Measurements from ENCODE around the gene FAR1. TPM values are rescaled to one million over a fixed set of nuclear protein-coding genes. Genes with fewer than 3 reads are reported as not detected.

Gene FAR1
- total RNA-seq, 4 donors from 2014 or later, result 39.2 to 71.1 (median 58.1) TPM

DNA sequence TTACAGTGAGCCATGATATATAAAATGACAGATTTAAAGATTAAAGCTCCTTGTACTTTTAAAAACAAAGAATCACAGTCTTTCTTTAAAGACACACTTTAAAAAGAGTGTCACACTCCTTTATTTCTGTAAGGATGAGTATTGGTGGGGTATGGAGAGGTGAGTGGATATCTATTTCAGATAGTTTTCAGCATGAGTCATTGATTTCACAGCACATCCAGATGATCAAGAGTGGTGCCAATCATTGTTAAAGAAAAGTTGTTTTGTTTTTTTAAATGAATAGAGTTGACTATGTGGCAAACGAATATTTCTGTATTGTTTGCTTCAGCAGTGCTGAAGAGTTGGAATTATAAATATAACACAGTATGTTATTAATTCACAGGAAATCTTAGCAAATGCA, 52.5 kb downstream of the FAR1 start:
- TF ChIP-seq, protein P1, sequence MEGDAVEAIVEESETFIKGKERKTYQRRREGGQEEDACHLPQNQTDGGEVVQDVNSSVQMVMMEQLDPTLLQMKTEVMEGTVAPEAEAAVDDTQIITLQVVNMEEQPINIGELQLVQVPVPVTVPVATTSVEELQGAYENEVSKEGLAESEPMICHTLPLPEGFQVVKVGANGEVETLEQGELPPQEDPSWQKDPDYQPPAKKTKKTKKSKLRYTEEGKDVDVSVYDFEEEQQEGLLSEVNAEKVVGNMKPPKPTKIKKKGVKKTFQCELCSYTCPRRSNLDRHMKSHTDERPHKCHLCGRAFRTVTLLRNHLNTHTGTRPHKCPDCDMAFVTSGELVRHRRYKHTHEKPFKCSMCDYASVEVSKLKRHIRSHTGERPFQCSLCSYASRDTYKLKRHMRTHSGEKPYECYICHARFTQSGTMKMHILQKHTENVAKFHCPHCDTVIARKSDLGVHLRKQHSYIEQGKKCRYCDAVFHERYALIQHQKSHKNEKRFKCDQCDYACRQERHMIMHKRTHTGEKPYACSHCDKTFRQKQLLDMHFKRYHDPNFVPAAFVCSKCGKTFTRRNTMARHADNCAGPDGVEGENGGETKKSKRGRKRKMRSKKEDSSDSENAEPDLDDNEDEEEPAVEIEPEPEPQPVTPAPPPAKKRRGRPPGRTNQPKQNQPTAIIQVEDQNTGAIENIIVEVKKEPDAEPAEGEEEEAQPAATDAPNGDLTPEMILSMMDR (IDR thresholded peaks at IDR 0.05; ENCODE audit: low read depth), result no peak

DNA sequence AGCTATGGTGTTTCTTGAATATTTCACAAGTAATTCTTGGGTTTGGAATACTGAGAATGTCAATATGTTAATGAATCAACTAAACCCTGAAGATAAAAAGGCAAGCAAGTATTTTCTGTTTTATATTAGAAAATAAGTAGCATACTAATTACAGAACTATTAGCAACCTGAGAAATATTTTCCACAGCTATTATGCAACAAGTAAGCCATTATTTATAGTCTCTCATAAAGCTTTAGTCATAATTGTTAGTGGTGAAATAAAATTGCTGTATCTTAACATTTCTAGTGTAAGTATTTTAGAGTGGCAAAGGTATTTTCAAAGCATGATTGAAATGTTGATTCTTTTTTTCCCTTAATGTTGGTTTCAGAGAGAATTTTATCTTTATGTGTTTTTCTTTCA, 53.3 kb downstream of the FAR1 start:
- TF ChIP-seq, protein P1 (IDR thresholded peaks at IDR 0.05; ENCODE audit: low read depth), result no peak

DNA sequence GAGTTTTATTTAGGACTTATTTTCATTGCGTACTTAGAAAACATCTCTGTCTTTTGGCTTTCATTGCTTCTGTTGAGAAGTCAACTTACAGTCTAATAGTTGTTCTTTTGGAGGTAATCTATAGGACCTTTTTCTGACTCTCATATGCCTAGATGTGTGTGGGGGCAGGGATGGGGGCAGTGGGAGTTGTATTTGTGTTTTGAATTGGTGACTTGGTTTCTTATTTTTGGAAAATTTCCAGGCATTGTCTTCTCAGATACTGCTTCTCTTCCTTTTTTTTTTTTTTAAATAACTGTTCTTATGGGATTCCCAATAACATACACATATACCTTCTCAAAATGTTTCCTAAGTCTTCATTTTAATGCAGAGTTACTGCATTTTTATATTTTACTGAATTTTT, 58.0 kb downstream of the FAR1 start:
- TF ChIP-seq, protein P1 (IDR thresholded peaks at IDR 0.05; ENCODE audit: low read depth), result no peak

DNA sequence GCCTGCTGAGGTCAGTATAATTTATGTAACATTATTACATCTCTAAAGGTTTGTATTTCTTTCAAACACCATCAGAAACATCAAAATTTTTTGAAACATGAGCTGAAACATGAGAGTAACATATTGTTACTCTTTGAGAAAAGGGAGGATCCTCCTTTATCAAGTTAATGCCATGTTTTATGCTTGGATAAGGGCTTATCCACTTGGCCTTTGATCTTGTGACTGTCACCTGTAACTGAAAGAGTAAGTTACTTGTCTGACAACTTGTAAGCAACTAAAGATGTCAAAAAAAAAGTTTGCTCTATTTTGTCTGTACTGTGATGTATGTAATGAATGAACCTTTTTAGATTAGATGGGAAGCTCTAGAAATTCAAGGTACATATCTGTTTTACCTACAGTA, 59.6 kb downstream of the FAR1 start:
- TF ChIP-seq, protein P1 (IDR thresholded peaks at IDR 0.05; ENCODE audit: low read depth), result no peak

DNA sequence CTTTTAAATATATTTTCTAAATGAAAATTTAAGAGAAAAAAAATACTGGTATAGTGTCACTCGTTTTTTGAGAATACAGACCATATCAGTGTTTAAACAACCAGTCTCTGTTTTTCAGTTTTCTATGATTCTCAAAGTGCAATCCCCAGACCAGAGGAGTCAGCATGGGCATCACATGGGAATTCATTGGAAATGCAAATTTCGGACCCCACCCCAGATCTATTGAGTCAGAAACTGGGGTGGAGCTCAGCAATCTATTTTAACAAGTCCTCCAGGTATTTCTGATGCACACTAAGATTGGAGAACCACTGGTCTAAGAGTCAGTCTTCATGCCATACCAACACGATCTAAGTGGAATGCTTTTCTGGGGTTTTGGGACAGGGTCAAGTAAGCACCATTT, 66.1 kb downstream of the FAR1 start:
- TF ChIP-seq, protein P1 (IDR thresholded peaks at IDR 0.05; ENCODE audit: low read depth), result no peak

DNA sequence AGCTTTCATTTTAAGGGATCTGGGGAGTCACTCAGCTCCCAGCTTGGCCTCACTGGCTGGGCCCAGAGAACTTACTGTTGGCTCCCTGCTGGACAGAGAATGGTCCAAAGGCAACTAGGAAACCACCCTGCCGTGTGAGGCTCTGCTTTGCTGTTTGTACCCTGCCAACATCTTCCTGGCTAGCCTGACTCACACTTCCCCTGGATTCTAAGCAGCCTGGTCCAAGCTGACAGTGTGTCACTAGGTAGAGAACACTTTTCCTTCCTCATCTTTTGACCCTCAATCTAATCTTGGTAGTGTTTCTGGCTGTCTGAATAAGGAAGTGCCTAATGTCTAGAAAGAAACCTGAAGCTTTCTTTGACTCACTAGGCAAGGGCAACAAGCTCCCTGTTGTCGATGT, 76.7 kb downstream of the FAR1 start:
- TF ChIP-seq, protein P1 (IDR thresholded peaks at IDR 0.05; ENCODE audit: low read depth), result no peak

DNA sequence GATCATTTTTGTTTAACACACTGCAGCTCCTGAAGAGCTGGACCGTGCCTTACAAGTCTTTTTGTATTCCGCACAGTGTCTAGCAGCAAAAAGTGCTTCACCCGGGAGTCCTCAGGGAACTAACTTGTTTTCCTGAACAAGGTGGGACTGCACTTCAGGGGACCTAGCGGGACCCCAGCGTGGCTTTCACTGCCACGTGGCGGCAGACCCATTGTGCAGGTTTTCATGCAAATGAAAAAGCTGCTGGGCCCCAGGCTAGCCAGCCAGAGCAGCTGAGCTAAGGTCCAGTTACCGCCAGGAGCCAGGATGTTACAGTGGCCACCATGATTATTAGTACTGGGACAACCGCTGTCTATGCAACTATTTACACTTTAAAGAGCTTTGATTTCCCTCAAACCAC, 90.6 kb downstream of the FAR1 start:
- TF ChIP-seq, protein P1 (IDR thresholded peaks at IDR 0.05; ENCODE audit: low read depth), result no peak
